ENCODE measurements around the gene ZNG1B. TPM values are rescaled to one million over a fixed set of nuclear protein-coding genes. Genes with fewer than 3 reads are reported as not detected.
"Not testable (repeated sequence)": the region's sequence is repeated elsewhere in the genome, so short reads cannot be mapped to it uniquely, and the experiment has no call there.

ZNG1B gene
- polyA plus RNA-seq, 1 donor, result 65.8 TPM

DNA sequence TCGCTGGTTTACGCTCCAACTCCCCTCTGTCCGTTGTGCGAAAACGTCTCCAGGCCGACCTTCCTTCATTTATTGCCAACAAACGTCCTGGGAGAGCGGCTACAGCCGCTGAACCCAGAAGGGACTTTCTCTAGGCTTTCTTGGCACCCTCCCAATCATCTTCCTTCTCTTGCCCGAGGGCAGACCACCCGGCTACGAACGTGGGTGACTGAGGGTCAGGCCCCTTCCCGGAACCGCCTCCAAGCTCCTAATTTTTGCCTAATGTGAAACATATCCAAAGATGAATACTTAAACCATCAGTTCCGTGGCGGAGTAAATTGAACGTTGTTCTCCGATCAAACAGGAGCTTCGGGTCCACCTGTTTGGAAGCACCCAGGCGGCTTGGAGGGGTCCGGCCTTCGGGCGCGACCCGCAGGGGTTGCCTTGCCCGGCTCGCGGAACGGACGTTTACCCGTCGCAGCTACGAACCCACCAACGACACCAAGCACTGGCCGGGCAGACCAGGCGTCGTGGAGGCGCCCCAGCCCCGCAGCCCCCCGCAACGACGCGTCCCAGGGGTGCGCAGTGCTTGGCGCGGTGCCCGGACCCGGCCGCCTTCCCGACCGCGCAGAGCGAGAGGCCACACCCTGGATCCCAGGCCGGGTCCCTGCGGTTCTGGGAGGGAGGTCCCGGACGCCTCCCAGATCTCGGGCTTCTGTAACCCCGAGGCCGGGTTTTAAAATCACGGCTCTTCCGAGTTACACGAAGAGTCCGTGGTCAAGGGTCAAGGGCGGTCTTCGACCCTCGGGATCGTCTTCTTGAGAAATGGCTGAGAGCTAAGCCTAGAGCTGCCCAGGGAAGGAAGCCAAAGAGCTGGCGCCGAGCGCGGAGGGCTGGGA lies 65.0 kb downstream of the ZNG1B start:
- not testable (repeated sequence) for DNase-seq

GRCh38 chr2:113503094-113504042 lies 65.9 kb downstream of the ZNG1B start:
- peak; percentile 40 for DNase-seq

DNA sequence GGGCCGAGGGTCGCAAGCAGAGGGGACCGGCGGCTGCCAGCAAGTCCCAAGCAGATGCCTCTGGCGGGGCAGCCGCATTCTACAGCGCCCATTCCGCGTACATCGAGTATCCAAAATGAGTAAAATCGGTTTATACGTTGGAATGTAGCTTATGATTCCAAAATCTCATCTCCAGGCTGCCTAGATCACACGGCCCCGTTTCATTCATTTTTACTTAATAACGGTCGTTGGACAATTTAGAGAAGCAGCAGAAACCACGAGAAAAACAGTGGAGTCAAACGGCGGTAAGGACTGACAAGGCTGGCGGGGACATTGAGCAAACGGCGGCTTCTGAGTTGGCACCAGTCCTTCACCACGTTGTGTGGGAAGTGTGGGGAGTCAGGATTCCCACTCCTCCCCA lies 66.6 kb downstream of the ZNG1B start:
- DNase-seq, result peak; percentile 17

GRCh38 chr2:113507394-113508140 lies 70.1 kb downstream of the ZNG1B start:
- not testable (repeated sequence) for DNase-seq

- DNase-seq, result not testable (repeated sequence)
Measured at GRCh38 chr2:113508187-113508586, 70.7 kb downstream of the ZNG1B start.

DNA sequence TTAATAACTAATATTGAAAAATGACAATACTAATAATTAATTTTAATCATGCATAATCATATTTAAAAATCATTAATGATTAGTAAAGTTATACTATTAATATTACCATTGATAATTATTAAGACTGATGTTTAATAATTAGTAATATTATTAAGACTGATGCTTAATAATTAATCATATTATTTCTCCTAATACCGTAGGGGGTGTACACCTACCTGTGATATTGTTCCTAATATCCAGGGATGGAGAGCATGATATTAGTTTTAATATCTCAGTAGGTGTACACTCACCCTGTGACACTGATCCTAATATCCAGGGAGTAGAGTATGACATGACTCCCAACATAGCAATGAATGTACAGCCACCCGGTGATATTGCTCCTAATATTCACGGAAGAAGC lies 73.4 kb downstream of the ZNG1B start:
- DNase-seq, result not testable (repeated sequence)

DNA sequence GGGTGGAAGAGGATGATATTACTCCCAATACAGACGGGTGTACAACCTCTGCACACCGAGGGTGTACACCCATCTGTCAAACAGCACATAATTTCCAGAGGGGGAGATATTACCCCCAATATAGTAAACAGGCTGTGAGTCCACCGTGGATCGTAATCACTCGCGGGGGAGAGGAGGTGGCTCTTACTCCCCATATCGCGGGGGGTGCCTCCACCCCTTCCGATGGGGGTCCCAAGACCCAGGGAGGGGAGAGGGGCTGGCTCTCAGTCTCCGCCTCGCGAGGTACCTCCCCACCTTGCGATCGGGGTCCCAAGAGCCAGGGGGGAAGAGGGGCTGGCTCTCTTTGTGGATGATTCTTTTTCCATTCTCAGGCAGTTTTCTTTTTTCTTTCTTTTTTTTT lies 74.4 kb downstream of the ZNG1B start:
- DNase-seq, result not testable (repeated sequence)

GRCh38 chr2:113515457-113515856 lies 78.0 kb downstream of the ZNG1B start:
- DNase-seq, result not testable (repeated sequence)

GRCh38 chr2:113515995-113516394 lies 78.5 kb downstream of the ZNG1B start:
- not testable (repeated sequence) for DNase-seq

DNA sequence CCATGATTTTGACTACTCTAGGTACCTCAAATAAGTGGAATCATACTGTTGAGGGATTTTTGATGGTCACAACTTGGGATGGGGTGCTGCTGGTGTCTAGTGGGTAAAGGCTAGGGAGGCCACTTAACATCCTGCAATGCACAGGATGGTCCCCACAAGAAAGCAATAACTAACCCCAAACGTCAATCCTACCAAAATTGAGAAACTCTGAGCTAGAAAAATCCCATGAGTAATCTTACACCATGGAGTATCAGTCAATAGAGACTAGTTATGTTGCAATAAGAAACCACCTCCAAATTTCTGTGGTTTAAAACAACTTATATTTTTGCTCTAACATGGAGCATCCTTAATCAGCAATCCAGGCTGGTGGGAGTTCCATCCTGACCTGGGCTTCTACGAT lies 79.5 kb downstream of the ZNG1B start:
- DNase-seq, result not testable (repeated sequence)

GRCh38 chr2:113520837-113521236 lies 83.3 kb downstream of the ZNG1B start:
- not testable (repeated sequence) for DNase-seq

- not testable (repeated sequence) for DNase-seq
Measured at GRCh38 chr2:113521492-113521891, 84.0 kb downstream of the ZNG1B start.

DNA sequence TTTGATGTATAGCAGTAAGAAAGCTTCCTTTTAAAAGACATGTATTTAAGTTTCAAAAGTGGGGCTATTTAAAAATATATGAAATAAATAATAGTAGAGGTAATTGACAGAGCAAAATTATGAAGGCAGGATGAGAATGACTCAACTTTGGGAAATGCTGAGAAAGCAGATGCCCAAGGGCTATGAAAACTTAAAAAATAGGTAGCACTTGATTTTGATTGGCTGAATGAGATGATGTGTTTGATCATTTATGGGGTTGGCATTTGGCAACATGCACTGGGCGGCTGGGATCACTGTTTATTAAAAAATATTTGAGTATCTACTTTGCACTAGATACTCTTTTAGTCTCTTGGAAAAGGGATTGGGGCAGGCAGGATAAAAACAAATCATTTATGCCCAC lies 87.5 kb downstream of the ZNG1B start:
- not testable (repeated sequence) for DNase-seq

DNA sequence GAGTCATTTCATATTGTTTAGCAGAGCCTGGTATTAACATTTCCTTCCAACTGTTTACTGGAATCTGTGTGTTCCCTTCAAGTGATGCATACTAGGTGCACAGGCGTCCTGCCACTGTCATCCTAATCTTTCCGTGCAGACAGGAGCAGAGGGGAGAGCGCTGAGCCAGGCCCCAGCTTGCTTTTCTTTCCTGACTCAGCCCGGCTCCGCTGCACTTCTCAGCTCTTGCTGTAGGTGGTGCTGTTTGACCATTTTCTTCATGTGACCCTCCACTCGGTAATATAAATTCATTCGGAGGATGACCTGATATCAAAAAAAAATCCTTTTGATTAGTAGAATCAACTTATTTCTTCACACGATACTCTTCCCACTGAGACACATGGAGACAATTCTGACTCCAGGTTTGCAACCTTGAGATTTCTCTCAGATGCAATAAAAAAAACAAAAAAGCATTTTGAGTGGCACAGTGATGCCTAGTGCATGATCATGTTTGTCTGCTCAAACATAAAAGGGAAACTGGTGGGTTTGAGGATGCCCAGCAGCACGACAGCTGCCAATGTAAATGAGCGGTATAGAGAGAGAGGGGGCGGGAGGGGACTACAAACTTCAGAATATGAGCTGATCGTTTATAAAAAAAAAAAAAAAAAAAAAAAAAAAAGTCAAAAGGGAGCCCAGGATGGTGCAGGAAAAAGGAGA lies 90.0 kb downstream of the ZNG1B start:
- DNase-seq, result not testable (repeated sequence)

DNA sequence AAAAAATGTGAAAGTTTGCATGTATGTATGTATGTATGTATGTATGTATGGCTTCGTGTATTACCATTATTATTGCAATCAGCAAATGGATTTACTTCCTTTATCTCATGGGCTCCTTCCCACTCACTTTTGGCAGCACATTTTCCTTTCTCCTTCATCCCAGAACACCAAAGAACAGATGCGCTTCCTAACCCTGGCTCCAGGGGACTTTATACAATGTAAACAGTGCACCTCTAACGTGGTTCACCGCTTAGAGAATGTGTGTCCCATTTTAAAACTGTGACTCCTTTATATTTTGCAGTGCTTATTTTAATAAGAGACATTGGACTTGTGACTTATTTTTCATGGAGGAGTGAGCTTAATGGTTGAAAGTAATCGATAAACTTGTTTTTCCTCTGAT lies 90.6 kb downstream of the ZNG1B start:
- not testable (repeated sequence) for DNase-seq

DNA sequence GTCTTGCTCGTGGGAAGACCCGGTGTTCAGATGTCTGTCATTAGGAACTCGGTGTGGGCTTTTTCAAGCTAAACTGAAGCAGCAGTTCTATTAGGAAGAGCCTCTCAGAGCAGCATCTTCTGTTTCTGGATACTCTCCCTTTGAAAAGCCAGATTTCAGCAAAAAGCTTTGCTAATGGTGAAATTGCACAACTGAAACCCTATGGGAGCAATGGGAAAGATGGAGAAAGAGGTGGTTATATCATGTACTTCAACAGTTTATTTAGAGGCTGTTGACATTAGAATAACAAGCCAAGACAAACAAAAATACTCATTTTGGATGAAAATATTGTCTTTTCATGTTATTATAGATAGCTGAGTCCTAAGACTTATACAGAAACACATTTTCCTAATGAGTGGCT lies 91.4 kb downstream of the ZNG1B start:
- DNase-seq, result not testable (repeated sequence)

- not testable (repeated sequence) for DNase-seq
Measured at GRCh38 chr2:113532991-113533390, 95.5 kb downstream of the ZNG1B start.

- DNase-seq, result not testable (repeated sequence)
Measured at GRCh38 chr2:113536573-113536972, 99.1 kb downstream of the ZNG1B start.

DNA sequence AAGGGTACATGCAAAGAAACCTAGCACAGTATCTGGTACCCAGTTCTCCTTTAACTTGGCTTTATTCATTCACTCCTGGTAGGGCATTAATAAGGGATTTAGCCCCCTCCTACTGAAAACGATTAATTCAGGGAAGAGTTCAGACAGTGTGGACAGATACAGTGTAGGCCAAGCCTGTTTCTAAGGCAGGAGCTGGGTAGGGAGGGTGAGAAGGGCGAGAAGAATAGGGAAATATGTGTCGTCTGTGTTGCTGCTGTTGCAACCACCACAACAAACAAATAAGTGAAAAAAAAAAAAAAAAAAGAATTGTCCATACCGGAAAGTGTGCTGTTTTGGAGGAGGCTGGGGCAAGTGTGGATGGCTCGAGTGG lies 103.3 kb downstream of the ZNG1B start:
- not testable (repeated sequence) for DNase-seq

DNA sequence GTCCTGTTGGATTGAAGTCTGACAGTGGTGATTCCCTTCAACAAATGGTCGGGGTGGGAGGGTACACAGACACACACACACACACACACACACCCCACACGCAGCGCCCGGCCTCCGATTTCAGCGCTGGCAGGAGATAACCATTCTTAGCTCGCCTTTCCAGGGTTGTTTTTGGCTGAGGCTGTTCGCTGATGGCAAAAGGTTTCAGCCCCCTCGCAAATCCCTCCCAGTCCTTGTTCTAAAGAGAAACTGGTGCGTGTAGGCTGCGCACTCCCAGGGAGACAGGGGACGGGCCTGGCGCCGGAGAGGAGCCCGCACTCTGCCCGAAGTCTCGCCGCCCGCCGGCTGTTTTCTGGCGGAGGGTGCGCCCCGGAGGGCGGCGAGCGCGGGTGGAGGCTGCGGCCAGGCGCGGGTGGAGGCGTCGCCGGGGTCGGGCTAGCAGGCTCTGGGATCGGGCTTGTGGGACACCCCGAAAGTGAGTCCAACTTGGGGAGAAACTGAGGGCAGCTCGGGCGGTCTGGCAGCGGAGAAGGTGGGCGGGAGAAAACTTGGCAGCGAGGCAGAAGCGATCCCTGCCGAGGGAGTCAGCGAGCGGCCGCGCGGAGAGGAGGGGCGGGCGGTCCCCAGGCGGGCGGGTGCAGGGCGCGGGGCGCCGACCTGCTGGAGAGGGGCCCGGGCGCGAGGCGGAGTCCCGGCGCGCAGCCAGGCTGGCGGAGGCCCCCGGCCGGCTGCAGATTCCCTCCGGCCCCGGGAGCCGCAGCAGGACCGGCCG lies 103.9 kb downstream of the ZNG1B start:
- not testable (repeated sequence) for DNase-seq
